HG03175 (cell line): ENCODE measurements around the gene PARP9.

Source experiments
- ATAC-seq: cut with Tn5 transposase; IDR thresholded peaks from one replicate; pipeline ENCODE4 v1.9.1; 2021; ENCODE audit warnings: mild to moderate bottlenecking, moderate library complexity; ENCODE audit not compliant: unreplicated experiment

PARP9 gene

GRCh38 chr3:122493296-122493695 lies 70.8 kb downstream of the PARP9 start:
- ATAC-seq: no peak

GRCh38 chr3:122488262-122488973 lies 75.7 kb downstream of the PARP9 start:
- ATAC-seq: no peak

- ATAC-seq: no peak
Observed at GRCh38 chr3:122484985-122485384, 79.1 kb downstream of the PARP9 start.

- ATAC-seq: no peak
Observed at GRCh38 chr3:122481390-122481789, 82.7 kb downstream of the PARP9 start.
